ENCODE data around the gene INTS11. TPM values are rescaled to one million over a fixed set of nuclear protein-coding genes. Genes with fewer than 3 reads are reported as not detected.

Gene INTS11
- total RNA-seq, 1 experiment from 2014 or later, result 117 TPM

GRCh38 chr1:1355416-1355815 is 31.0 kb upstream of the INTS11 start:
- Mint-ChIP-seq H3K27ac (ENCODE audit: unreplicated experiment) (no peak overlapping the region), H3K36me3 (ENCODE audit: insufficient read depth, unreplicated experiment) (peaks cover 23% of the 10 kb centered on the region), H3K9me3 (ENCODE audit: low read depth, unreplicated experiment) (no peaks in the 10 kb centered on the region), H3K27me3 (ENCODE audit: unreplicated experiment) (peaks cover 3% of the 10 kb centered on the region), H3K4me1 (ENCODE audit: low read depth, unreplicated experiment) (peaks cover 2% of the 10 kb centered on the region), H3K4me3 (ENCODE audit: low read depth, unreplicated experiment) (no peak overlapping the region)
- BruUV-seq (replicated peaks), result no TSS peak
- intact Hi-C loops (cut with micrococcal nuclease; ENCODE audit: unreplicated experiment), result no loop called here
- CTCF ChIA-PET, result no interaction called here
- TF ChIP-seq CTCF (IDR thresholded peaks at IDR 0.05; ENCODE audit: unreplicated experiment), result no peak
- no peak for DNase-seq

GRCh38 chr1:1354271-1355247 is 30.1 kb upstream of the INTS11 start:
- Mint-ChIP-seq H3K27me3 (ENCODE audit: unreplicated experiment) (no peaks in the 10 kb centered on the region), H3K27ac (ENCODE audit: unreplicated experiment) (peak overlapping the region; percentile 39), H3K9me3 (ENCODE audit: low read depth, unreplicated experiment) (no peaks in the 10 kb centered on the region), H3K4me3 (ENCODE audit: low read depth, unreplicated experiment) (peak overlapping the region; percentile 43), H3K36me3 (ENCODE audit: insufficient read depth, unreplicated experiment) (peaks cover 22% of the 10 kb centered on the region), H3K4me1 (ENCODE audit: low read depth, unreplicated experiment) (no peaks in the 10 kb centered on the region)
- no peak for DNase-seq
- no TSS peak for BruUV-seq (replicated peaks)
- TF ChIP-seq CTCF (IDR thresholded peaks at IDR 0.05; ENCODE audit: unreplicated experiment), result no peak
- CTCF ChIA-PET, result no interaction called here
- intact Hi-C loops (cut with micrococcal nuclease; ENCODE audit: unreplicated experiment), result no loop called here

- Mint-ChIP-seq H3K27ac (ENCODE audit: unreplicated experiment) (peak overlapping the region; percentile 42), H3K36me3 (ENCODE audit: insufficient read depth, unreplicated experiment) (peaks cover 27% of the 10 kb centered on the region), H3K9me3 (ENCODE audit: low read depth, unreplicated experiment) (no peaks in the 10 kb centered on the region), H3K4me3 (ENCODE audit: low read depth, unreplicated experiment) (peak overlapping the region; percentile 43), H3K27me3 (ENCODE audit: unreplicated experiment) (no peaks in the 10 kb centered on the region), H3K4me1 (ENCODE audit: low read depth, unreplicated experiment) (no peaks in the 10 kb centered on the region)
- TF ChIP-seq CTCF (IDR thresholded peaks at IDR 0.05; ENCODE audit: unreplicated experiment), result no peak
- intact Hi-C loops (cut with micrococcal nuclease; ENCODE audit: unreplicated experiment), result no loop called here
- CTCF ChIA-PET, result no interaction called here
- no TSS peak for BruUV-seq (replicated peaks)
- no peak for DNase-seq
Observed at GRCh38 chr1:1353389-1354151, 29.1 kb upstream of the INTS11 start.

GRCh38 chr1:1352786-1353388 is 28.4 kb upstream of the INTS11 start:
- H3K36me3 Mint-ChIP-seq (ENCODE audit: insufficient read depth, unreplicated experiment), result peaks cover 34% of the 10 kb centered on the region
- no peaks in the 10 kb centered on the region for H3K9me3 Mint-ChIP-seq (ENCODE audit: low read depth, unreplicated experiment)
- peak overlapping the region; percentile 53 for H3K4me3 Mint-ChIP-seq (ENCODE audit: low read depth, unreplicated experiment)
- intact Hi-C loops (cut with micrococcal nuclease; ENCODE audit: unreplicated experiment), result no loop called here
- DNase-seq, result no peak
- BruUV-seq (replicated peaks), result no TSS peak
- no peaks in the 10 kb centered on the region for H3K4me1 Mint-ChIP-seq (ENCODE audit: low read depth, unreplicated experiment)
- TF ChIP-seq CTCF (IDR thresholded peaks at IDR 0.05; ENCODE audit: unreplicated experiment), result no peak
- H3K27me3 Mint-ChIP-seq (ENCODE audit: unreplicated experiment), result no peaks in the 10 kb centered on the region
- CTCF ChIA-PET, result no interaction called here
- peak overlapping the region; percentile 54 for H3K27ac Mint-ChIP-seq (ENCODE audit: unreplicated experiment)
